Measurements from ENCODE around the gene ZNF48.

ZNF48 gene

GRCh38 chr16:30358990-30359870, 36.0 kb upstream of the ZNF48 start:
- ATAC-seq: no peak

GRCh38 chr16:30359871-30360170, 35.4 kb upstream of the ZNF48 start:
- ATAC-seq: no peak

DNA sequence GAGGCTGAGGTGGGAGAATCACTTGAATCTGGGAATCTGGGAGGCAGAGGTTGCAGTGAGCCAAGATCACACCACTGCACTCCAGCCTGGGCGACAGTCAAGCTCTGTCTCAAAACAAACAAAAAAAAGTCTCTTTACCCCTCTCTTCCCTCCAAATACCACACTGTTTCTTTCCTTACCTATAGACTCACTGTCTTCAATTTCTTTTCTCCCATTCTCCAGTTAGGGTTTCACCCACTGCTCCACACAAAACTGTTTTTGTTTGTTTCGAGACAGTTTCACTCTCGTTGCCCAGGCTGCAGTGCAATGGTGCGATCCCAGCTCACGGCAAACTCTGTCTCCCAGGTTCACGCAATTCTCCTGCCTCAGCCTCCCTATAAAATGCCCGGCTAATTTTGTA, 34.0 kb upstream of the ZNF48 start:
- ATAC-seq: no peak

- ATAC-seq: no peak
These were observed 30.0 kb upstream of the ZNF48 start for GRCh38 chr16:30365200-30365599.

- ATAC-seq: no peak
These were observed 28.7 kb upstream of the ZNF48 start for GRCh38 chr16:30366511-30366910.

- no peak for ATAC-seq
These were observed 27.7 kb upstream of the ZNF48 start for GRCh38 chr16:30367349-30368009.

- ATAC-seq: no peak
These were observed 27.0 kb upstream of the ZNF48 start for GRCh38 chr16:30368122-30368791.

DNA sequence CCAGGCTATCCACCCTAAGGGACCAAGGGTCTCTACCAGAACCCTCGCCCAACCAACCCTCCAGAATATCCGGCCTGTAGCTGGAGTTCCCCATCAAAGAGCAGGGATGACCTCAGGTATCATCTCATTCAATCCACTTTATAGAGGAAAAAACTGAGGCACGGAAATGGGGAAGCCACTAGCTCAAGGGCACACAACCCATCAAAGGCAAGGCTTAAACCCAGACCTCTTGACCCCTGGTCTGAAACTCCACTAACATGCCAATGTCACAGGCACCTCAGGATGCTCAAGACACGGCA, 26.5 kb upstream of the ZNF48 start:
- ATAC-seq: no peak

GRCh38 chr16:30369091-30369937, 25.9 kb upstream of the ZNF48 start:
- ATAC-seq: no peak

- ATAC-seq: peak; percentile 0
These were observed 25.2 kb upstream of the ZNF48 start for GRCh38 chr16:30369938-30370455.

DNA sequence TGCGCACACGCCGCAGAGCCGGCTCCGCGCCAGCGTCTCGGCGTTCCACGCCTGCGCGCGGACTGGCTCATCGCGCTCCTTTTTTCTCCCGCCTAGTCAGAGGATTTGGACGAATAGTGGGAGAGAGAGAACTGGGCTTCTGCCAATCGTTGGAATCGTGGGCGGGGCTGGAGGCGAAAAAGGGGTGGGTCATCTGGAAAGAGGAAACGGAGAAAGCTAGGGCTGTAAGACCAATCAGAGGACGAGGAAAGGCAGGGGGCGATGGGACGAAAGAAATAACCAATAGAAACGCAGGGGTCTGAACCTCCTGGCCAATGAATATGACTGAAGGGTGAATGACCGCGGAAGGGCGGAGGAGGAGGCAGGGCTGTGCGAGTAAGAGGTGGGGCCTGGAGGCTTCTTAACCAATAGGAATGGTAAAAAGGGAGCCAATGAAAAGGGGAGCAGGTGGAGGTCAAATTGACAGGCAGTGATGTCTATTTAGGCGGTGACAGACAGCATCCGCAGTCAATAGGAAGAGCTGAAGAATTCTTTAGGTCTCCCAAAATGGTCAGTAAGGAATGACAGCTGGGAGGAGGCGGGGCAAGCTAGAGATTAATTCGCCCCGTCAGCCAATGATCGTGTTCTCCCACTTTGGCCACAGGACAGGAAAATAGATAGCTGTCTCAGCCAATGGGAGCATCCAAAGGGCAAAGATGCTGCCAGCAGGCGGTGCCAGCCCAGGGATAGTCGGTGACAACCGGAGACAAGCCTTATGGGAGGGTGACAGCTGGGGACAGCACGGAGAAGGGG, 24.6 kb upstream of the ZNF48 start, which contains the start of gene TBC1D10B:
TBC1D10B (minus strand) TSS at position 39 of the 792 bp plus-strand sequence. CDS start 311 bp downstream, outside the sequence.
- peak; percentile 85 to 87 for ATAC-seq

- no peak for ATAC-seq
These were observed 23.9 kb upstream of the ZNF48 start for GRCh38 chr16:30371248-30371816.

DNA sequence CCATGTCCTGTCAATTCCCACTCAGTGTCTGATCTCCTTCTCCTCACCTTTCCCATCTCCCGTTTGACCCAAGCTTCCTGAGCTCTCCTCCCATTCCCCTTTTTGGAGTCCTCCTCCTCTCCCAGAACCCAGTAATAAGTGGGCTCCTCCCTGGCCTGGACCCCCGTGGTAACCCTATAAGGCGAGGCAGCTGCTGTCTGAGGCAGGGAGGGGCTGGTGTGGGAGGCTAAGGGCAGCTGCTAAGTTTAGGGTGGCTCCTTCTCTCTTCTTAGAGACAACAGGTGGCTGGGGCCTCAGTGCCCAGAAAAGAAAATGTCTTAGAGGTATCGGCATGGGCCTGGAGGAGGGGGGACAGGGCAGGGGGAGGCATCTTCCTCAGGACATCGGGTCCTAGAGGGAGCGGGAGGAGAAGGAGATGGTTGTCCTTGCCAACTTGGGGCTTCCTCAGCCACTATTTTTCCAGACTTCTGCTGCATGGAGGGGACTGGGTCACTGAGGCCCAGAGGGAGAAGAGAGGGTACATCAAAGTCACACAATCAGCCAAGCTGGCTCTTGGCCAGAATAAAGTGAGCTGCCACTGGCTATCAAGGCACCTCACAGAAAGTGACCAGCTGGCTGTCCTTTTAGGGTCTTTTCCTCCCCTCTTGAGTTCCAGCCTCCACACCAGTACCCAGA, 23.0 kb upstream of the ZNF48 start:
- ATAC-seq: no peak

DNA sequence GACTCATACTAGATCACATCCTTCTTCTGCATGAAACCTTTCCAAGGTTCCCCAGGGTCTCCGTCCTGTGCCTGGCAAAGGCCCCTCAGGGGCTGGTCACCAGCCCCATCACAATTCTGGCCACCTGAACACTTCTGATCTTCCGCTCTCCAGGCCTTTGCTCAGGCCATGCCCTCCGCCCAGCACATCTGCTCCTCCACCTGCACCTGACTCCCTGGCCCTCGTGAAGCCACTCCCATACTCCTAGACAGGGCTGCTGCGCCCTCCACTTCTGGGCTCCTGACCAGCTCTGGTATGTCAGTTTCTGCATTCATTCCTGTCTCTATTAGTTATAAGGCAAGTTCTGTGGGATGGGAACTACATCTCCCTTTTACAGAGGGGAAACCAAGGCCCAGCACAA, 22.5 kb upstream of the ZNF48 start:
- ATAC-seq: no peak

DNA sequence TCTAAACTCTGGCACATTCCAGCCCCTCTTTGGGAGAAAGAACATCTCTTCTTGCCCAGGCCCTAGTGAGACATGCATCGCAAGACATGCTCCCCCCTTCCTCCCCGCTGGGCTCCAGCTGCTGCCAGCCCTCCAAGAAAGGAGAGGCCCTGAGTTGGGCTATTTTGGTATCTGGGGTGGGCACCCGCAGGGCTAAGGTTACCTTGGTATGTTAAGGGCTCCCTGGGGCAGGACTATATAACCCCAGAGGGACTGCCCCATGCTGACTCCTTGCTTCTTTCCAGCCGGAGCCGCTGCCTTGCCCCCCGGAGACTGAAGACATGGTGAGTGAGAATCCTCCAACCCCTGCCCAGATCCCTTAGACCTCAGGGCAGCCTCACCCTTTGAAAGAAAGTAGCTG, 20.7 kb upstream of the ZNF48 start, which contains the start of gene MYL11:
MYL11 (plus strand) TSS at position 265 of the 400 bp plus-strand sequence; CDS start at position 321, 56 bp downstream.
- no peak for ATAC-seq

DNA sequence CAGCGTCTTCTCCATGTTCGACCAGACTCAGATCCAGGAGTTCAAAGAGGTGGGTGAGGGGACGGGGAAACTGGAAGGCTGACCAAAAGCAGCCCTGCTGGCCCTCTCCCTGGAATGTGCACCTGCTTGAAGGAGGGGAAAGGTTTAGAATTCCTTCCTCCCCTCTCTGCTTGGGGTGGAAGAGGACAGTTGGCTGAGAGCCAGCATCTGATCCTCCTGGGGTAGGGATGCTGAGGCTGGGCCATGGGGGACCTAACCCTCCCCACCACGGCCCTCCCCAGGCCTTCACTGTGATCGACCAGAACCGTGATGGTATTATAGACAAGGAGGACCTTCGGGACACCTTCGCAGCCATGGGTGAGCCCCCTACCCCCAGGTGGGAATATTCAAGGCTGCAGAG, 19.4 kb upstream of the ZNF48 start:
- ATAC-seq: no peak

DNA sequence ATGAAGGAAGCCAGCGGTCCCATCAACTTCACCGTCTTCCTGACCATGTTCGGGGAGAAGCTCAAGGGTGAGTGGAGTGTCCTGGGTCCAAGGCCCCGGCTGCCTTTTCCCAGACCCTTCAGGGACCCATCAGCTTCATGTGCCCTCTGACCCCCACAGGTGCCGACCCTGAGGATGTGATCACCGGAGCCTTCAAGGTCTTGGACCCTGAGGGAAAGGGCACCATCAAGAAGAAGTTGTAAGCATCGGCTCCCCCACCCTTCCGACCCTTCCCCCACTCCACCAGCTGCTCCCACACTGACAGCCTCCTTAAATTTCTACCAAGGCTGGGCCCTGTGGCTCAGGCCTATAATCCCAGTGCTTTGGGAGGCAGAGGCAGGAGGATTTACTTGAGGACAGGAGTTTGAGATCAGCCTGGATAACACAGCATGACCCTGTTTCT, 18.7 kb upstream of the ZNF48 start:
- ATAC-seq: no peak

- no peak for ATAC-seq
These were observed 18.0 kb upstream of the ZNF48 start for GRCh38 chr16:30377050-30377811.

- peak; percentile 38 to 40 for ATAC-seq
These were observed 17.4 kb upstream of the ZNF48 start for GRCh38 chr16:30377812-30378235.

Measured in activated CD4-positive, CD25-positive, alpha-beta regulatory T cell treated with anti-CD3 and anti-CD28 coated beads, Interleukin-2, amount 50 U/mL, for 24 hours (primary cell).